ENCODE measurements around the gene CYFIP2.

Gene CYFIP2

GRCh38 chr5:157326440-157327005 lies 60.6 kb downstream of the CYFIP2 start:
- DNase-seq (ENCODE audit: low read depth), result no peak

GRCh38 chr5:157327771-157328170 lies 61.8 kb downstream of the CYFIP2 start:
- DNase-seq (ENCODE audit: low read depth), result no peak

- peak; percentile 32 for DNase-seq (ENCODE audit: low read depth)
These were observed 62.5 kb downstream of the CYFIP2 start for GRCh38 chr5:157328277-157328912.

GRCh38 chr5:157331807-157332206 lies 65.9 kb downstream of the CYFIP2 start:
- DNase-seq (ENCODE audit: low read depth), result no peak

GRCh38 chr5:157335534-157336422 lies 69.9 kb downstream of the CYFIP2 start:
- DNase-seq (ENCODE audit: low read depth), result no peak

GRCh38 chr5:157336423-157336744 lies 70.5 kb downstream of the CYFIP2 start:
- DNase-seq (ENCODE audit: low read depth), result no peak

GRCh38 chr5:157339409-157339808 lies 73.5 kb downstream of the CYFIP2 start:
- no peak for DNase-seq (ENCODE audit: low read depth)

GRCh38 chr5:157342822-157343402 lies 77.0 kb downstream of the CYFIP2 start:
- DNase-seq (ENCODE audit: low read depth), result no peak

GRCh38 chr5:157343842-157344790 lies 78.2 kb downstream of the CYFIP2 start:
- DNase-seq (ENCODE audit: low read depth), result no peak

GRCh38 chr5:157345067-157345466 lies 79.1 kb downstream of the CYFIP2 start:
- DNase-seq (ENCODE audit: low read depth), result no peak

GRCh38 chr5:157345485-157345884 lies 79.6 kb downstream of the CYFIP2 start:
- DNase-seq (ENCODE audit: low read depth), result no peak

- no peak for DNase-seq (ENCODE audit: low read depth)
These were observed 81.6 kb downstream of the CYFIP2 start for GRCh38 chr5:157347301-157348048.

GRCh38 chr5:157348049-157348400 lies 82.1 kb downstream of the CYFIP2 start:
- no peak for DNase-seq (ENCODE audit: low read depth)

- DNase-seq (ENCODE audit: low read depth), result no peak
These were observed 85.2 kb downstream of the CYFIP2 start for GRCh38 chr5:157350939-157351801.

GRCh38 chr5:157351802-157352092 lies 85.8 kb downstream of the CYFIP2 start:
- DNase-seq (ENCODE audit: low read depth), result no peak

- no peak for DNase-seq (ENCODE audit: low read depth)
These were observed 86.9 kb downstream of the CYFIP2 start for GRCh38 chr5:157352756-157353340.

GRCh38 chr5:157354800-157355199 lies 88.9 kb downstream of the CYFIP2 start:
- no peak for DNase-seq (ENCODE audit: low read depth)

GRCh38 chr5:157356576-157356975 lies 90.7 kb downstream of the CYFIP2 start:
- no peak for DNase-seq (ENCODE audit: low read depth)

- DNase-seq (ENCODE audit: low read depth), result no peak
These were observed 91.9 kb downstream of the CYFIP2 start for GRCh38 chr5:157357823-157358222.

- DNase-seq (ENCODE audit: low read depth), result no peak
These were observed 92.9 kb downstream of the CYFIP2 start for GRCh38 chr5:157358871-157359270.

Measured in stimulated activated CD8-positive, alpha-beta memory T cell treated with anti-CD3 and anti-CD28 coated beads, Interleukin-12 subunit alpha, Interleukin-12 subunit beta, amount 100 ng/mL, for 1 hour (primary cell).